GM21737 (cell line): ENCODE results near the gene BICDL2.

Experiments
- ATAC-seq: cut with Tn5 transposase; IDR thresholded peaks from one replicate; pipeline ENCODE4 v1.9.1; 2021; ENCODE audit warnings: mild to moderate bottlenecking, moderate library complexity; ENCODE audit not compliant: unreplicated experiment

The BICDL2 gene

GRCh38 chr16:3049921-3050481 is 13.3 kb upstream of the BICDL2 start:
- ATAC-seq: no peak

GRCh38 chr16:3047387-3047720 is 10.6 kb upstream of the BICDL2 start:
- ATAC-seq: no peak

GRCh38 chr16:3046641-3047386 is 10.1 kb upstream of the BICDL2 start:
- ATAC-seq: no peak

GRCh38 chr16:3045758-3046640 is 9.3 kb upstream of the BICDL2 start, which contains the start of gene MMP25:
TSS of gene MMP25 (plus strand) at chr16:3046561. CDS start at chr16:3046918, 357 bp downstream.
- no peak for ATAC-seq

- no peak for ATAC-seq
Measured at GRCh38 chr16:3044708-3045107, 8.0 kb upstream of the BICDL2 start.

- no peak for ATAC-seq
Measured at GRCh38 chr16:3042376-3042775, 5.6 kb upstream of the BICDL2 start.

- no peak for ATAC-seq
Measured at GRCh38 chr16:3038896-3039295, 2.2 kb upstream of the BICDL2 start.

GRCh38 chr16:3038256-3038655 is 1.5 kb upstream of the BICDL2 start:
- ATAC-seq: no peak

- no peak for ATAC-seq
Measured at GRCh38 chr16:3035972-3036725, 595 bp downstream of the BICDL2 start.

- ATAC-seq: no peak
Measured at GRCh38 chr16:3035289-3035971, 1.3 kb downstream of the BICDL2 start.

- ATAC-seq: no peak
Measured at GRCh38 chr16:3032624-3033023, 4.1 kb downstream of the BICDL2 start.

GRCh38 chr16:3030222-3031212 is 6.2 kb downstream of the BICDL2 start:
- no peak for ATAC-seq

GRCh38 chr16:3029491-3030221 is 7.1 kb downstream of the BICDL2 start:
- no peak for ATAC-seq

- ATAC-seq: no peak
Measured at GRCh38 chr16:3028716-3029319, 7.9 kb downstream of the BICDL2 start.

GRCh38 chr16:3027983-3028715 is 8.6 kb downstream of the BICDL2 start:
- peak; percentile 34 for ATAC-seq

- no peak for ATAC-seq
Measured at GRCh38 chr16:3027489-3027795, 9.3 kb downstream of the BICDL2 start.

- ATAC-seq: no peak
Measured at GRCh38 chr16:3026609-3027488, 9.9 kb downstream of the BICDL2 start.
